HL-60/S4 treated with retinoic acid at 250 ng/mL for 4 days and 3 days (cell line): ENCODE measurements around the gene TESK2.
"Not testable (repeated sequence)": the region's sequence is repeated elsewhere in the genome, so short reads cannot be mapped to it uniquely, and the experiment has no call there.

Experiments used
- in situ Hi-C: fragments of 300-500 bp; cut with MboI; formaldehyde crosslinking; loops from 2 replicates; pipeline ENCODE4 v1.7.0; 2022; ENCODE audit warnings: low sequenced_read_pairs

Gene TESK2

GRCh38 chr1:45381243-45381642, 109.7 kb downstream of the TESK2 start:
- in situ Hi-C loops: no loop called here

GRCh38 chr1:45380730-45381129, 110.2 kb downstream of the TESK2 start:
- in situ Hi-C loops: no loop called here

GRCh38 chr1:45380125-45380524, 110.8 kb downstream of the TESK2 start:
- in situ Hi-C loops: no loop called here

GRCh38 chr1:45379524-45379923, 111.4 kb downstream of the TESK2 start:
- in situ Hi-C loops: no loop called here

- in situ Hi-C loops: no loop called here
Observed at GRCh38 chr1:45378184-45378583, 112.8 kb downstream of the TESK2 start.

- in situ Hi-C loops: no loop called here
Observed at GRCh38 chr1:45375104-45376090, 115.6 kb downstream of the TESK2 start.

GRCh38 chr1:45373573-45373972, 117.4 kb downstream of the TESK2 start:
- in situ Hi-C loops: no loop called here

- in situ Hi-C loops: no loop called here
Observed at GRCh38 chr1:45370575-45370974, 120.4 kb downstream of the TESK2 start.

- in situ Hi-C loops: no loop called here
Observed at GRCh38 chr1:45365051-45365450, 125.9 kb downstream of the TESK2 start.

- in situ Hi-C loops: no loop called here
Observed at GRCh38 chr1:45364294-45364693, 126.7 kb downstream of the TESK2 start.

GRCh38 chr1:45360981-45361380, 130.0 kb downstream of the TESK2 start:
- in situ Hi-C loops: not testable (repeated sequence)

GRCh38 chr1:45359882-45360513, 131.0 kb downstream of the TESK2 start:
- in situ Hi-C loops: loop anchor here (10.0 kb wide), 1 partner anchor 135 kb away; the partner anchor contains the start of gene TESK2

- in situ Hi-C loops: loop anchor here (10.0 kb wide), 1 partner anchor 139 kb away; the partner anchor contains the start of gene TESK2
Observed at GRCh38 chr1:45356186-45356585, 134.8 kb downstream of the TESK2 start.

- in situ Hi-C loops: loop anchor here (10.0 kb wide), 1 partner anchor 139 kb away; the partner anchor contains the start of gene TESK2
Observed at GRCh38 chr1:45355683-45356082, 135.3 kb downstream of the TESK2 start.

GRCh38 chr1:45354838-45355237, 136.1 kb downstream of the TESK2 start:
- in situ Hi-C loops: loop anchor here (10.0 kb wide), 1 partner anchor 140 kb away; the partner anchor contains the start of gene TESK2

- in situ Hi-C loops: loop anchor here (10.0 kb wide), 1 partner anchor 141 kb away; the partner anchor contains the start of gene TESK2
Observed at GRCh38 chr1:45353685-45354084, 137.3 kb downstream of the TESK2 start.

GRCh38 chr1:45351508-45351907, 139.5 kb downstream of the TESK2 start:
- in situ Hi-C loops: loop anchor here (10.0 kb wide), 1 partner anchor 143 kb away; the partner anchor contains the start of gene TESK2

- in situ Hi-C loops: no loop called here
Observed at GRCh38 chr1:45348966-45349677, 141.8 kb downstream of the TESK2 start.

GRCh38 chr1:45348609-45348965, 142.4 kb downstream of the TESK2 start:
- in situ Hi-C loops: no loop called here

- in situ Hi-C loops: no loop called here
Observed at GRCh38 chr1:45348020-45348419, 142.9 kb downstream of the TESK2 start.

- in situ Hi-C loops: no loop called here
Observed at GRCh38 chr1:45346473-45346872, 144.5 kb downstream of the TESK2 start.
